Panc1 (cell line): ENCODE results near the gene RPL13. TPM values are rescaled to one million over a fixed set of nuclear protein-coding genes. Genes with fewer than 3 reads are reported as not detected.

Experiments used
- ATAC-seq: fragments of 200-7000 bp; cut with Tn5 transposase; 2 replicates; pipeline ENCODE4 v1.9.1; 2020; ENCODE audit warnings: mild to moderate bottlenecking, moderate library complexity
- BruUV-seq: library from RNA; stranded (reverse); fragments of 400-500 nt; replicated peaks from 2 replicates; lab custom pipeline; 2021; lab: Mats Ljungman, UMichigan
- CTCF ChIA-PET: fragments of 300-600 bp; sonication (Branson Sonifier 250); formaldehyde crosslinking; loops from one replicate; lab custom pipeline; 2022; ENCODE audit warnings: antibody characterized with exemption; lab: Charles Lee
- POLR2A ChIA-PET: fragments of 300-600 bp; sonication (Branson Sonifier 250); formaldehyde crosslinking; loops from one replicate; lab custom pipeline; 2022; ENCODE audit warnings: antibody characterized with exemption; lab: Charles Lee
- DNase-seq: peaks from one replicate; pipeline ENCODE4 v3.0.0-alpha.2; 2010; ENCODE audit warnings: low read depth, low spot score
- H3K27ac ChIP-seq: 2 replicates; pipeline ENCODE4 v1.5.1; 2011; ENCODE audit warnings: mild to moderate bottlenecking, low read length, inconsistent platforms
- H3K27me3 ChIP-seq: fragments of 200-500 bp; sonication (Bioruptor generic); 2 replicates; pipeline ENCODE4 v1.6.0; 2014; ENCODE audit warnings: low read length, inconsistent platforms; ENCODE audit not compliant: control insufficient read depth, insufficient read depth
- H3K36me3 ChIP-seq: fragments of 200-500 bp; sonication (Bioruptor generic); 2 replicates; pipeline ENCODE4 v1.5.1; 2014; ENCODE audit warnings: inconsistent platforms, mild to moderate bottlenecking, low read length, moderate library complexity; ENCODE audit not compliant: control insufficient read depth, insufficient read depth
- H3K4me1 ChIP-seq: 2 replicates; pipeline ENCODE4 v1.5.1; 2011; ENCODE audit warnings: inconsistent platforms, mild to moderate bottlenecking, low read length, moderate library complexity; ENCODE audit not compliant: control insufficient read depth, insufficient read depth
- H3K4me3 ChIP-seq, 2 experiments: 2 replicates each; pipeline ENCODE4 v1.5.1; 2011 to 2012; ENCODE audit warnings: low read depth in 2 of 2, low read length in 2 of 2, mild to moderate bottlenecking in 2 of 2, inconsistent platforms in 1 of 2, moderate library complexity in 1 of 2
- H3K9me3 ChIP-seq: fragments of 200-500 bp; sonication (Bioruptor generic); 2 replicates; pipeline ENCODE4 v1.5.1; 2014; ENCODE audit warnings: low read depth, mild to moderate bottlenecking, inconsistent platforms, low read length, moderate library complexity; ENCODE audit not compliant: control insufficient read depth, insufficient read depth
- CTCF ChIP-seq: fragments of 450-650 bp; IDR thresholded peaks from 2 replicates; pipeline ENCODE4 v1.5.1; 2017; ENCODE audit warnings: mild to moderate bottlenecking
- POLR2AphosphoS5 ChIP-seq: IDR thresholded peaks from 2 replicates; pipeline ENCODE4 v1.6.1; 2012; ENCODE audit warnings: mild to moderate bottlenecking, low read depth, low read length, moderate library complexity
- REST ChIP-seq, 2 experiments: IDR thresholded peaks; 2 replicates each; pipeline ENCODE4 v1.6.1; 2011 to 2012; ENCODE audit warnings: low read depth in 2 of 2, control low read depth in 1 of 2, low read length in 1 of 2, mild to moderate bottlenecking in 1 of 2, moderate library complexity in 1 of 2; ENCODE audit not compliant: insufficient read depth in 1 of 2
- SIN3A ChIP-seq: IDR thresholded peaks from 2 replicates; pipeline ENCODE4 v1.6.1; 2012; ENCODE audit warnings: low read depth, mild to moderate bottlenecking, low read length, moderate library complexity, borderline replicate concordance; ENCODE audit not compliant: insufficient read depth
- TCF7L2 ChIP-seq: IDR thresholded peaks from 2 replicates; pipeline ENCODE4 v1.6.1; 2011; ENCODE audit warnings: mild to moderate bottlenecking, low read depth, low read length, inconsistent platforms
- in situ Hi-C: cut with HindIII; loops from 2 replicates; pipeline ENCODE4 v1.10.0; 2016; ENCODE audit warnings: low sequenced_read_pairs, low pct_unique_long_range_greater_than_20kb
- intact Hi-C: fragments of 100-400 bp; cut with micrococcal nuclease; formaldehyde crosslinking; loops from one replicate; pipeline ENCODE4 v1.10.0; 2022; ENCODE audit not compliant: unreplicated experiment
- total RNA-seq: library from RNA; stranded (reverse); gene quantifications from one replicate; pipeline ENCODE4 v1.2.1, GENCODE V29; 2021; ENCODE audit not compliant: unreplicated experiment

The RPL13 gene
- total RNA-seq, 1 experiment from 2014 or later: 965 TPM

GRCh38 chr16:89583895-89584644 is 23.6 kb downstream of the RPL13 start:
- Histone ChIP-seq H3K27ac (no peak overlapping the region), H3K27me3 (no peaks in the 10 kb centered on the region), H3K4me3 (no peak overlapping the region), H3K36me3 (no peaks in the 10 kb centered on the region), H3K4me1 (peaks cover 11% of the 10 kb centered on the region), H3K9me3 (no peaks in the 10 kb centered on the region)
- no TSS peak for BruUV-seq
- CTCF ChIA-PET: no interaction called here
- in situ Hi-C loops (no loop called here), intact Hi-C loops (no loop called here)
- POLR2A ChIA-PET: no interaction called here
- DNase-seq: no peak
- TF ChIP-seq REST (IDR thresholded peaks at IDR 0.05; ENCODE audit: insufficient read depth in 1 of 2, low read depth in 2 of 2, low read length in 1 of 2) (no peak), CTCF (no peak), POLR2AphosphoS5 (no peak), TCF7L2 (no peak), SIN3A (no peak)
- peak; percentile 23 for ATAC-seq

GRCh38 chr16:89584768-89585549 is 24.5 kb downstream of the RPL13 start:
- TF ChIP-seq SIN3A: no peak
- TF ChIP-seq TCF7L2: no peak
- TF ChIP-seq POLR2AphosphoS5: no peak
- no peak for TF ChIP-seq CTCF
- no peak for TF ChIP-seq REST (IDR thresholded peaks at IDR 0.05; ENCODE audit: insufficient read depth in 1 of 2, low read depth in 2 of 2, low read length in 1 of 2)
- CTCF ChIA-PET: interaction anchor here (0.6 kb wide), 1 partner anchor 73 kb away, joined by 12 read pairs; the partner anchor contains the start of genes CHMP1A and SPATA33
- POLR2A ChIA-PET: no interaction called here
- ATAC-seq (peak; percentile 43), DNase-seq (no peak)
- no peaks in the 10 kb centered on the region for H3K27me3 ChIP-seq
- no TSS peak for BruUV-seq
- in situ Hi-C loops: no loop called here
- H3K36me3 ChIP-seq: no peaks in the 10 kb centered on the region; the same call in 1 of the 2 replicates
- intact Hi-C loops: no loop called here
- no peak overlapping the region for H3K27ac ChIP-seq
- peaks cover 11% of the 10 kb centered on the region for H3K4me1 ChIP-seq
- H3K4me3 ChIP-seq: no peak overlapping the region
- no peaks in the 10 kb centered on the region for H3K9me3 ChIP-seq
